GM19438 (cell line): Measurements from ENCODE around the gene ZNF831.

ENCODE experiments used
- ATAC-seq: cut with Tn5 transposase; IDR thresholded peaks from one replicate; pipeline ENCODE4 v1.9.1; 2021; ENCODE audit warnings: low read depth; ENCODE audit not compliant: unreplicated experiment

ZNF831 gene

DNA sequence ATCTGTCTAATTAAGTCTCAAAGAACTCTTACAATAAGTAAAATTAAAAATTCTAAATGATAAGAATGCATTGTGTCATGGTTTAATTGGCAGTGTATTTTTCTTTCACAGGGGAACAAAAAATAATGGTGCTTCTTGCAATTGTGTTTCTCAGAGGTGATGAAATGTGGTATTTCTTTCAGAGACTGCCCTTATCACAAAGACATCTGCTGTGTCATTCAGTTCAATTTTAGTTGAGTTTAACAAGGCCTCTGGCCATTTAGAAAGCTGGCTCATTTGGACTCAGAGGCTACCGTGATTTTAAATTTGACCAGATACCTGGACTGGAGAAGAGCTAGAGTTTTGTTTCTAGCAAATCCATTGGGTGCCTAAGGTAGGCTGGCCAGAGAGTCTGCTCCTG is 23.6 kb upstream of the ZNF831 start:
- no peak for ATAC-seq

GRCh38 chr20:59141818-59142581 is 21.6 kb upstream of the ZNF831 start:
- no peak for ATAC-seq

GRCh38 chr20:59143326-59143725 is 20.3 kb upstream of the ZNF831 start:
- no peak for ATAC-seq

DNA sequence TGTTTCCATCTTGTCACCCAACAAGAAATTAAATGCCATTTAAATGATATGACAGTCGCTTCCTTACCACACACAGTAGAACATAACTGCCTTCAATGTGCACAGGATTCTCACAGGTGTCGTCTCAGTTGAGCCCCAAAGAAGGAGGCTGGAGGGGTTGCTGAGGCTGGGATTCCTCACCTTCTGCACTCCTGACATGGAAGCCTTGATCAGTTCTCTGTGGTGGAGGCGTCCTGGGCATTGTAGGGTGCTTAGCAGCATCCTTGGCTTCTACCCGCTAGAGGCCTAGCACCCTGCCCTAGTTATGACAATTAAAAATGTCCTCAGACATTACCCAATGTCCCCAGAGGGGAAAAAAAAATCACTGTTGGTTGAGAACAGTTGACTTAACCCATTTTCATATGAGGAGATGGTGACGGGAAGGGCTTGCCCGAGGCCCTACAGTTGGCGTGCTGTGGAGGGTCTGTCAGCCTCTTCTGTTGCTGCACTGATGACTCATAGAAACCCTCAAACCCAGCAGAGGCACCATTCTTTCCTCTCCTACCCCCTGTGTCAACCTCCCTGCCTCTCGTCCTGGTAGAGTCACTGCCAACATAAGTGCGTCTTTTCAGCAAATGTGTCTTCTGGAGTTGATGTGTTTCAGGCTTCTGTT is 19.3 kb upstream of the ZNF831 start:
- ATAC-seq: no peak

DNA sequence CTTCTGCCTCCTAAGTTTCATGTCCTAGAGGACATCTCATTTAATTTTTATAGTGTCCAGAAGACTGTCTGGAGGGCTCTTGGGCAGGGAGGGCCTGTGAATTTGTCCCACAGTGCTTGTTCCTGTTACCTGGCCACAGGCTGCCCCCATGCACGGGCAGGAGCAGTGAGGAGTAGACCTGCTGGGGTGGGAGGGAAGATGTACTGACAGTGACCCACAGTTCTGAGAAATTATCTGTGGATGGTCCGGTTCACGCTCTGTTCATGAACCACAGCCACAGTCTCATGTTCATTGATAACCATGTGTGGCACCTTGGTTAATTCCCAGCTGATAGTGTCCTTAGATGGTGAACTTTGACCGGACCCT is 18.8 kb upstream of the ZNF831 start:
- ATAC-seq: no peak

DNA sequence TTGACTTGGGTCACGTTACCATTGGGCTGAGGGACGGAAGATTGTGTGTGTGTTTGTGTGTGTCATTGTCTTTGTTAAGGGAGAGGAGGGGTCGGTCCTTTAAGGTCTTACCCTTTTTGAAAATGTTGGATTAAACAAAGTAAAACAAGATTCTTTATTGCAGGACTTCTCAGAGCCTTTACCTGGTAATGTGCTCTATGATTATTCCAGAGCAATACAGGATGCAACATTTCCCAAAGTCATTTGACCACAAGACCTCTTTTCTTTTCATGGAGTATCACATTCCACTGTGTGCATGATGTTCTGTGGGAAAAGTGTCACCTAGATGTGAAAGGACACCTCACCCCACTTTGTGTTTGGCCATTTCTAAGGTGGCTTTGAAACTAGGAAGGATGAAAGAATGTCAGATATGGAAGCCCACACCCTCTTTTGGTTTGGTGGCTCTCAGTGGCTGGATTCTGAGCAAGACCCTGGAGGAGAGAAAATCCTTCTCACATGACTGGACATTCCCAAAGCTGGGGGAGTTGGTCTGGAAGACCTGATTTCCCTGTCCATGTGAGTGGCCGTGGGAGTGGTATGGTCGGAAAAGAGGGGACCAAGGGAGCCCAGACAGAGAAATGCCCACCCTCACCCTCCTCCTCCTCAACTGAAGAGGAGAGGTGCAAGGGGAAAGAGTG is 18.2 kb upstream of the ZNF831 start:
- no peak for ATAC-seq

GRCh38 chr20:59145924-59146779 is 17.5 kb upstream of the ZNF831 start:
- ATAC-seq: no peak

- ATAC-seq: no peak
Measured at GRCh38 chr20:59146780-59147565, 16.6 kb upstream of the ZNF831 start.

DNA sequence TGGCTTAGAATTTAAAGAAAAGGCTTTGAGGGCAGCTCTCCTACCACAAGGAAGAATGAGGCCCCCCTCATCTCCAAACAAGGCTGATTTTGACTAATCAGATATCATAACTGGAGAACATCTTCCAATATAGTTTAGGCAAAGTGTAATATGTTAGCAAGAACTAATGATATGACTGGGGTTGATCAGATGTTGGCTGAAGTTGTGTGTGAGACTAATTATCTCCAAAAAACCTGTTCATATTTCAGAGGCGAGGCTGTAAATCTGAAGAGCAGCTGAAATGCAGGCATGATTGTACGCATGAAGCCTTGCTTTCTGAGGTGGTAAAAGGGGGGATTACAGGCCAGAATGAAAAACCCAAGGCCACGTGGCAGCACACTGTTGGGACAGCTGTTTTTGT is 16.0 kb upstream of the ZNF831 start:
- no peak for ATAC-seq

DNA sequence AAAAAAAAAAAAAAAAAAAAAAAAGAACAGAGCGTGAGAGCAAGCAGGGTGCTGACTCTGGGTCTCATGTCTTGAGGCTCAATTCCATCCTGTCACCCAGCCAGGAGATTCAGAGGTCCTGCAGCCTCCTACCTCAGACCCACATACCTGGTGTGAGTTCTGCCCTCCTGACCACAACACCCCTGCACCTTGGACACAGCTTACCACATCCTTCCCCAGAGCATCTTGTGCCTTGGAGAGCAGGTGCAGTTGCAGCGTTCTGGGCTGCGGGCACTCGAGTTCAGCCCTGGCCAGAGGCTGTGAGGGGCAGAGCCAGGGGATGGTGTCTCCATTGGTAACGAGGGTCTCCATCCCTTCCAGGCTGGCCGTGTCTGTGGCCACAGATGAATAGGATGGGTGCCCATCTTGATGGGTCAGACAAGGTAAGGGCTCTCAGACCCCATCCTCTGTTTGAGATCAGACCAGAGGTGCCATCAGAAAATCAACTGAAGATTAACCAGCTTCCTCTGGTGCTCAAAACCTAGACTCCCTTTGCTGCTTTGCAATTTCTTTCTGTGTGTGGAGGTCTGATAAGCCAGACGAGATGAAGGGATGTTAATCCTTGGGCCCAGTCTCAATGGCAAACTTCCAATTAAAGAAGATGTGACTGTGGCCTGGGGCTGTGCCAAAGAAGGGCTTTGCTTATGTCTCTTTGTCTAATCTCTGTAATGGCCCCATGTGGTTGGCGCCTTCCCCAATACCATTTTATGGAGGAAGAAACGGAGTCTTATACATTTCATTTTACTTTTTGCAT is 14.7 kb upstream of the ZNF831 start:
- ATAC-seq: no peak

DNA sequence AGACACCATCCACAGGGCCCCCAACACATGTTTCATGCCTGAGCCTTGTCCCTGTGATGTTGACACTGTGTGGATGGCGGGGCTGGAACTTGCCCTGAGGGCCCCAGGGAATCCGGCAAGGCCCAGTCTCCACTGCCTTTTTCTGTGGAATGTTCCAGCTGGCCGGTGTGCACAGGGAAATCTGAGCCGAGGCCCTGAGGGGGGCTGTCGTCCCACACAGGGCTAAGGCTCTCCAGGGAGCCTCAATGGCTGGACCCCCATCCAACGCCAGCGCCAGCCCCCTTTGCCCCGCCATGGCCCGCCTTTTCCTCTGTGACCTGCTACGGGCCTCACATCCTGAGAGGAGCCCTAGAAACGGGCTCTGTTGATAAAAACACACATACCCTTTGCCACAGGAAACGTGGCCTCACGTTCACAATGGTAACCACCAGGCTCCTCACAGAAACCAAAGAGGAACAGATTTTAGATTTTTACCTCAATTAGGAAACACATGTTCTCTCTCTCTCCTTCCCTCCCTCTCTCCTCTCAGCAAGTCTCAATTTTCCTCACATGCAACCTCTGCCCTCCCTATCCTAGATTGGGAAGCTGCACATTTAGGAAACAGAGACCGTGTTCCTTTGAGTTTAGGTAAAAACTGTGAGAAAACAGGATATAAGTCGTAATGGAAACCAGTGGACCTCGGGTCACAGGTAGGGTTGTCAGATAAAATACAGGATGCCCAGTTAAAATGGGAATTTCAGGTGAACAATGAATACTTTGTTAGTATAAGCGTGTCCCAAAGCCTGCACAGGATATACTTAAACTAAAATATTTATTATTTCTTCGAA is 13.7 kb upstream of the ZNF831 start:
- ATAC-seq: no peak

DNA sequence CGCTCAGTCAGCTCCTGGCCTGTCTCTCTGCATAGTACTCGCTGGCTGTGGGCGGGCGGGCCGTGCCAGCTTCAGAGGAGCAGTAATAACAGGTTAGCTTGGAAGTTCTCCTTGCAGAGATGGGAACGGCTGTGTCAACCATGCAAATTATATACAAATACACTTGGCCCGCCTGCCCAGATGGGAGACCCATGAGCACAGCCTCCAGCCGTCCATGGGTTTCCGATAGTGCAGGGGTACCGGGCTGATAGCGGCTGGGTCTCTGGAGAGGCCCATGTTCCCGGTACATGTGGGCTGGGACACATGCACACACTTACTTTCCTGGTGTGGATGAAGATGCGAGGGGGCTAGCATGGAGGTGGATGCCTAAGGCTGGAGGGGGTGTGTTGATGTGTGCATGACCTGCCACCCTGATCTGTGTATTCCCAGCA is 12.8 kb upstream of the ZNF831 start:
- no peak for ATAC-seq

DNA sequence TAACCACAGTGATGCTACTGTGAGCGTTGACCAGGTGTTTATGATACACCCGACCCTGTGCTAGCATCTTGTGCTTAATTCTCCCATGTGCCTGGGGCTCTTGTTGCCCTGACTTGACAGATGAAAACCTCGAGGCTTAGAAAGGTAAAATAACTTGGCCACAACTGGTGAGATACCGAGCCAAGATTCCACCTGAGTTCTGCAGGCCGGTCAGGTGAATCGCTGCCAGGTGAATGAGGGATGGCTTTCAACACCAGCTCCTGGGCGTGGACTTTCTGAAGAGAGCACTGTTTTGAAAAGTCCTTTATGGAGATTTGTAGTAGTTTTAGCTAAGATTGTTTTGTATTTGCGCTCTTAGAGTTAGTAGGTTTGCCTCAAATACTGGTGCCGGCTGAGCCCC is 12.2 kb upstream of the ZNF831 start:
- no peak for ATAC-seq

DNA sequence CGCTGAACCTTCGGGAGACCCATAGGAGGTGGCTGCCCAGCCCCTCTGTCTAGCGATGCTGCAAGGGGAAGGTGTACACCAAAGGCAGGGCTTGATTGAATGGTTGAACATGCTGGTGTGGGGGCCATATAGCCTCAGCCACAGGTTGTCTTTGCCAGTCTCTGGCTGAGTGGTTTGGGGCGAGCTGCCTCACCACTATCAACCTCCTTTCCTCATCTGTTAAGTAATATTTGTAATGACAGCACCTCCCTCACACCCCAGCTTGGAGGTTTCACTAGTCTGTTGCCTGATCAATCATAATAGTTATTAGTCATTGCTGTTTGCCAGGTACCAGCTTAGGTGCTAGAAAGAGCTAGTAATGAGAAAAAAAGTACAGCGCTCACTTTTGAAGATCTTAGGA is 11.8 kb upstream of the ZNF831 start:
- no peak for ATAC-seq

- no peak for ATAC-seq
Measured at GRCh38 chr20:59152559-59153354, 10.9 kb upstream of the ZNF831 start.

GRCh38 chr20:59153355-59153681 is 10.3 kb upstream of the ZNF831 start:
- no peak for ATAC-seq

- ATAC-seq: no peak
Measured at GRCh38 chr20:59153832-59154231, 9.8 kb upstream of the ZNF831 start.
